GM23338 (cell line): Measurements from ENCODE around the gene FBXL4. TPM values are rescaled to one million over a fixed set of nuclear protein-coding genes. Genes with fewer than 3 reads are reported as not detected.

Source experiments
- ATAC-seq: fragments of 200-7000 bp; cut with Tn5 transposase; 3 replicates; pipeline ENCODE4 v1.9.1; 2020
- DNase-seq: peaks from one replicate; pipeline ENCODE4 v3.0.0-alpha.2; 2015; ENCODE audit warnings: low spot score
- H2AFZ ChIP-seq: fragments of 200-600 bp; sonication (generic); 2 replicates; pipeline ENCODE4 v1.8.0; 2016; ENCODE audit warnings: antibody characterized with exemption, mild to moderate bottlenecking, moderate library complexity
- H3F3A ChIP-seq: fragments of 200-600 bp; sonication (generic); replicated peaks from 2 replicates; pipeline ENCODE4 v1.8.0; 2017; ENCODE audit warnings: antibody characterized with exemption, mixed run types, low read depth
- H3K27ac ChIP-seq: fragments of 200-600 bp; sonication (generic); 2 replicates; pipeline ENCODE4 v1.6.1; 2016; ENCODE audit warnings: low read depth
- H3K27me3 ChIP-seq: fragments of 200-600 bp; sonication (generic); 2 replicates; pipeline ENCODE4 v1.8.0; 2016; ENCODE audit warnings: mild to moderate bottlenecking, mixed run types, moderate library complexity; ENCODE audit not compliant: insufficient read depth
- H3K36me3 ChIP-seq: fragments of 200-600 bp; sonication (generic); 2 replicates; pipeline ENCODE4 v1.8.0; 2016; ENCODE audit warnings: mild to moderate bottlenecking; ENCODE audit not compliant: insufficient read depth
- H3K4me1 ChIP-seq: fragments of 200-600 bp; sonication (generic); 2 replicates; pipeline ENCODE4 v1.8.0; 2016; ENCODE audit warnings: mild to moderate bottlenecking, moderate library complexity; ENCODE audit not compliant: insufficient read depth
- H3K4me2 ChIP-seq: fragments of 200-600 bp; sonication (generic); 2 replicates; pipeline ENCODE4 v1.7.1; 2017; ENCODE audit warnings: mixed run types
- H3K4me3 ChIP-seq: fragments of 200-600 bp; sonication (generic); 2 replicates; pipeline ENCODE4 v1.6.1; 2016; ENCODE audit warnings: mixed run types
- H3K79me2 ChIP-seq: fragments of 200-600 bp; sonication (generic); replicated peaks from 2 replicates; pipeline ENCODE4 v1.8.0; 2017; ENCODE audit warnings: mild to moderate bottlenecking; ENCODE audit not compliant: insufficient read depth
- H3K9me2 ChIP-seq: fragments of 200-600 bp; sonication (generic); 2 replicates; pipeline ENCODE4 v1.8.0; 2017; ENCODE audit not compliant: insufficient read depth
- H4K20me1 ChIP-seq: fragments of 200-600 bp; sonication (generic); replicated peaks from 2 replicates; pipeline ENCODE4 v1.8.0; 2017; ENCODE audit warnings: mild to moderate bottlenecking; ENCODE audit not compliant: insufficient read depth
- H3K27ac Mint-ChIP-seq: 2 replicates; pipeline ENCODE4 v1.8.0; 2020; ENCODE audit warnings: inconsistent platforms, mild to moderate bottlenecking, moderate library complexity, mixed read lengths
- H3K27me3 Mint-ChIP-seq: 3 replicates; pipeline ENCODE4 v1.8.0; 2022; ENCODE audit warnings: low read depth, mild to moderate bottlenecking, moderate library complexity, mixed read lengths, inconsistent platforms; ENCODE audit not compliant: insufficient read depth, poor library complexity
- H3K36me3 Mint-ChIP-seq: 3 replicates; pipeline ENCODE4 v1.8.0; 2021; ENCODE audit warnings: low read depth, mild to moderate bottlenecking, inconsistent platforms, moderate library complexity, mixed read lengths
- H3K4me1 Mint-ChIP-seq: 3 replicates; pipeline ENCODE4 v1.8.0; 2020; ENCODE audit warnings: mild to moderate bottlenecking, inconsistent platforms, mixed read lengths
- H3K4me3 Mint-ChIP-seq: 3 replicates; pipeline ENCODE4 v1.8.0; 2021; ENCODE audit warnings: moderate library complexity, mild to moderate bottlenecking, inconsistent platforms, mixed read lengths
- H3K9me3 Mint-ChIP-seq: 3 replicates; pipeline ENCODE4 v1.8.0; 2020; ENCODE audit warnings: moderate library complexity, mild to moderate bottlenecking, inconsistent platforms, mixed read lengths
- CTCF ChIP-seq, 2 experiments: fragments of 200-600 bp in 1 of 2; sonication (generic) in 1 of 2; conservative IDR thresholded peaks; 2 replicates each; pipeline versions ENCODE4 v1.5.1 to v1.6.1; 2016 to 2017; ENCODE audit warnings: antibody characterized with exemption in 2 of 2, low read depth in 2 of 2, mild to moderate bottlenecking in 2 of 2, moderate library complexity in 1 of 2
- ETS1 ChIP-seq: IDR thresholded peaks from 2 replicates; pipeline ENCODE4 v1.6.1; 2016; ENCODE audit warnings: antibody characterized with exemption
- EZH2 ChIP-seq: fragments of 200-600 bp; sonication (generic); IDR thresholded peaks from one replicate; pipeline ENCODE4 v1.8.0; 2017; ENCODE audit warnings: antibody characterized with exemption, mild to moderate bottlenecking, low read depth; ENCODE audit not compliant: unreplicated experiment
- JUNB ChIP-seq: IDR thresholded peaks from one replicate; pipeline ENCODE4 v1.6.1; 2016; ENCODE audit warnings: antibody characterized with exemption; ENCODE audit not compliant: unreplicated experiment
- ZNF114 ChIP-seq: fragments of 250-450 bp; sonication (Bioruptor Pico); IDR thresholded peaks from 2 replicates; pipeline ENCODE4 v1.5.0; 2020; ENCODE audit warnings: mild to moderate bottlenecking, moderate library complexity
- ZNF331 ChIP-seq: fragments of 250-450 bp; sonication (Bioruptor Pico); IDR thresholded peaks from 2 replicates; pipeline ENCODE4 v1.5.0; 2020; ENCODE audit warnings: low read depth, mild to moderate bottlenecking, moderate library complexity
- ZNF462 ChIP-seq: fragments of 250-450 bp; sonication (Bioruptor Pico); IDR thresholded peaks from 2 replicates; pipeline ENCODE4 v1.5.0; 2020; ENCODE audit warnings: mild to moderate bottlenecking, moderate library complexity
- polyA plus RNA-seq: library from polyadenylated mRNA; unstranded; fragments of >200 nt; fragmentation: Nextera tagmentation; extraction: Ambion mirVana; gene quantifications from 2 replicates; pipeline ENCODE4 v1.2.1, GENCODE V29; 2016
- total RNA-seq: library from RNA; depleted of rRNA; stranded (reverse); fragments of >200 nt; shearing (Covaris generic); gene quantifications from 2 replicates; pipeline ENCODE4 v1.2.3, GENCODE V29; 2014

The FBXL4 gene
- total and polyA plus RNA-seq, 2 experiments from 2014 or later: 8.5 to 23.4 TPM

GRCh38 chr6:98845211-98846020 is 102.3 kb downstream of the FBXL4 start:
- no peaks in the 10 kb centered on the region for H3K36me3 Mint-ChIP-seq

More at GRCh38 chr6:98845211-98846020, 102.3 kb downstream of the FBXL4 start:
- Histone ChIP-seq H2AFZ (peak overlapping the region; percentile 70; the same call in 1 of the 2 replicates), H3K4me1 (peaks cover 49% of the 10 kb centered on the region), H3K4me3 (peak overlapping the region; percentile 60), H3K36me3 (no peaks in the 10 kb centered on the region), H3K9me2 (no peaks in the 10 kb centered on the region), H3K27ac (no peak overlapping the region), H3K4me2 (peak overlapping the region; percentile 93), H3K27me3 (peaks cover 95% of the 10 kb centered on the region), H3F3A (peaks cover 7% of the 10 kb centered on the region; the same call in 1 of the 2 replicates), H3K79me2 (no peaks in the 10 kb centered on the region), H4K20me1 (no peaks in the 10 kb centered on the region)
- no peak overlapping the region for H3K27ac Mint-ChIP-seq
- H3K27me3 Mint-ChIP-seq: peaks cover 82% of the 10 kb centered on the region
- DNase-seq (peak; percentile 94), ATAC-seq (peak; percentile 45)
- no peaks in the 10 kb centered on the region; the same call in 2 of the 3 replicates for H3K9me3 Mint-ChIP-seq
- peaks cover 39% of the 10 kb centered on the region for H3K4me1 Mint-ChIP-seq
- no peak for TF ChIP-seq ZNF331 (CRISPR knock-in tag)
- peak; percentile 44 for TF ChIP-seq EZH2
- no peak for TF ChIP-seq ZNF114
- TF ChIP-seq CTCF (conservative IDR thresholded peaks at IDR 0.05; ENCODE audit: low read depth in 2 of 2): peak; percentile 95 to 97
- TF ChIP-seq JUNB: no peak
- TF ChIP-seq ZNF462: peak; percentile 23; the same call in 1 of the 2 replicates
- TF ChIP-seq ETS1: no peak
- H3K4me3 Mint-ChIP-seq: peak overlapping the region; percentile 73
